Left ventricle myocardium superior (tissue), 1 donor: ENCODE data around the gene LEKR1. TPM values are rescaled to one million over a fixed set of nuclear protein-coding genes. Genes with fewer than 3 reads are reported as not detected.
"Not testable (repeated sequence)": the region's sequence is repeated elsewhere in the genome, so short reads cannot be mapped to it uniquely, and the experiment has no call there.

Experiments used
- ATAC-seq: fragments of 200-7000 bp; cut with Tn5 transposase; one replicate; pipeline ENCODE4 v1.9.1; 2020; ENCODE audit warnings: mild to moderate bottlenecking, moderate library complexity
- DNase-seq: peaks from one replicate; pipeline ENCODE4 v3.0.0-alpha.2; 2020
- intact Hi-C: fragments of 100-400 bp; cut with micrococcal nuclease; formaldehyde crosslinking; loops from one replicate; pipeline ENCODE4 v1.11.0; 2022
- total RNA-seq: library from RNA; stranded (reverse); fragmentation: NEBNext Ultra II Directional; extraction: Animal tissue kit (Norgen Biotek cat#: 25700); gene quantifications from one replicate; pipeline ENCODE4 v1.2.1, GENCODE V29; 2021
- donor health status: DM: no; HTN: yes; CAD: no; lungs with severe emphysema.

Gene LEKR1
- total RNA-seq, 1 donor from 2014 or later, result 0.62 TPM

DNA sequence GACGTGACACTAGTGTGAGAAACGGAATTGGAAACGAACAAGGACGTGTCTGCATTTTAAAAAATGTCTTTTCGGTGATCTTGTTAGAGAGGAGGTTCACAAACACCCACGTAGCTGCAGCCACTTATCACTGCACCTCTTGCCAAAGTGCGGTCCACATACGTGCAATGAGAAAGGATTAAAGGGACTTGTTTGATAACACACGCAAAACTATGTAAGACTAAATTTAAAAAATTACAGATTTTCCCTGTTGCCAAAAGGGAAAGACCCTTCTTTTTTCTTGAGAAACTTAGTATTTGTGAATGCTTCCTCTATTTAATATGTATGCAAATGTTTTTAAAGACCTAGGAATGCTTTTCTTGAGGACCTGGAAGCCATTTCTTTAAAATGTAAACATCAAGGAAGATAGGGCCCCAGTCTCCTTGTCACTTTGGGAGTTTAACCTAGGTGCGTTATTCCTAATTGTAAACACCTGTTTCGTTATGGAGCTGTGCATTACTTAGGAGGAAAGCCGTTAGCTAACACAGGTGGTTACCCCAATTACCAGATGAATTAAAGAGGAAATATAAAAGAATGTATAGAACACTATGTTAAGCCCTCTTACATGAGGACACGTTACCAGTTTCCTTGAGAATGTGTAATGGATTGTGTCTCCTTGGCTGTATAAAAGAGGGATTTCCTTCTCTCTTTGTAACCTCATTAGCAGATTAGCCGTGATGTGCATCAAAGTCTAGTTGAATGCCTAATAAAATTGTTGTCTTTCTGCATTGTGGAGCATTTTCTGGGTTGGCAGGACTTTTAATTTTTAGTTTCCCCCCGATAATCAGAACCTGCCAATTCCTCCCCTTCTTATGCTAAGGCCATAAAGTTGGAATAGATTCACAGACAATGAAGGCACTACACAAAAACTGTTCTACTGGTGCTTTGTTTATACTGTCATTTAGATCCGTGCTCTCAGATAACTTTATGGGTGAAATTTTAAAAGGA, 1.0 kb downstream of the LEKR1 start:
- no peak for DNase-seq
- no peak for ATAC-seq
- intact Hi-C loops, result loop anchor here (10.0 kb wide), 1 partner anchor 272 kb away; the partner anchor contains the start of gene SSR3

DNA sequence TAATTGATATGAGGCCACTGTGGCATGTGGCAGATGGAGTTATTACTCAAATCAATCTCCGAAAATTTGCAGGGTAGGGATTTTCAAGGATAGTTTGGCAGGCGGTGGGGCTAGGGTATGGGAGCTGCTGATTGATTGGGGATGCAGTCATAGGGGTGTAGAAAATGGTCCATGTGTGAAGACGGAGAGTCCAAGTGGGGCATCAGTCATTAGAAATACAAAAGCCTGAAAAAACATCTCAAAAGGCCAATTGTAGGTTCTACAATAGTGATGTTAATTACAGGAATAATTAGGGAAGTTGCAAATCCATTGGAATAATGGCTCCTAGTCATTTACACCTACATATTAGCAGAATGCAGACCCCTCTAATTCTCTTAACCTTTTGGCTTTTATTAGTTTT, 4.9 kb downstream of the LEKR1 start:
- ATAC-seq (no peak), DNase-seq (no peak)
- intact Hi-C loops, result no loop called here

DNA sequence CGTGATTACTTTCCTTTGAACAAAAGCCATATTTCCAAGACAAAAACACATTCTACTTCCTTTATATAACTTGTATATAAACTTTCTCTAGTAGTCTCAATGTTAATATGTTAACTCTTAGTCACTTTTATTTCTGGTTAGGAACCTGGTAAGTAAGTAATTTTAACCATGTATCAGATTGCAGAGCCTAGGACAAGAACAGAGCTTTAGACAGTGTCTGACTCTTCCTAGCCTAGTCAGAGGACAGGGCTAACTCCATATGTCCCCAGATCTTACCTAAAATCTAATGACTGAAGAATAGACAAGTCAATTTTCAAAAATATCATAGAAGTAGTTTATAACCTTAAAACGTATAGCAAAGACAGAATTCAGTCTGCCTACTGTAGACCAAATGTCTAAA, 8.3 kb downstream of the LEKR1 start:
- DNase-seq (no peak), ATAC-seq (no peak)
- intact Hi-C loops, result no loop called here

- DNase-seq, result no peak
- no peak for ATAC-seq
- intact Hi-C loops, result no loop called here
Measured at GRCh38 chr3:156834962-156835535, 8.9 kb downstream of the LEKR1 start.

GRCh38 chr3:156836701-156837100, 10.5 kb downstream of the LEKR1 start:
- intact Hi-C loops, result no loop called here

DNA sequence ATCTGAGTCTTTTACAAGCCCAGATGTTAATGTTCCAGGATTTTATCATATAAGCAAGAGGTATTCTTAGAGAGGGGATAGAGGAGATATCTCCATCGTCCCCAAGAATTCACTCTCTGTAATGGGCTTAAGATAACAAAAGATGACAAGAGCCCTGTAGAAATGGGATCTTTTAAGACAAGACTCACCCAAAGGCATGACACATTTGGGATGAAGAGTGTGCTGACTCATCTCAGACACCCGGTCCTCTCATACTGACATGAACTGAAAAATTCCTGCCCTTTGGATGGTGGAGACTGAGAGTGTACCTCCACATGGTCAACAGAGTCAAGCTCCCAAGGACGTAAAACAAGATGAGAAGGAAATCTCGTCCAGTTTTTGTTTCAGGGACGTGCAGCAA, 11.0 kb downstream of the LEKR1 start:
- no peak for ATAC-seq
- DNase-seq, result no peak
- intact Hi-C loops, result no loop called here

More at GRCh38 chr3:156836701-156837100, 10.5 kb downstream of the LEKR1 start:
- DNase-seq (no peak), ATAC-seq (no peak)

- DNase-seq (no peak), ATAC-seq (no peak)
- intact Hi-C loops, result no loop called here
Measured at GRCh38 chr3:156838035-156838434, 11.9 kb downstream of the LEKR1 start.

GRCh38 chr3:156840826-156841689, 14.9 kb downstream of the LEKR1 start:
- ATAC-seq, result no peak
- intact Hi-C loops, result no loop called here
- DNase-seq, result no peak

GRCh38 chr3:156843071-156843808, 17.1 kb downstream of the LEKR1 start:
- no peak for DNase-seq
- ATAC-seq, result no peak

DNA sequence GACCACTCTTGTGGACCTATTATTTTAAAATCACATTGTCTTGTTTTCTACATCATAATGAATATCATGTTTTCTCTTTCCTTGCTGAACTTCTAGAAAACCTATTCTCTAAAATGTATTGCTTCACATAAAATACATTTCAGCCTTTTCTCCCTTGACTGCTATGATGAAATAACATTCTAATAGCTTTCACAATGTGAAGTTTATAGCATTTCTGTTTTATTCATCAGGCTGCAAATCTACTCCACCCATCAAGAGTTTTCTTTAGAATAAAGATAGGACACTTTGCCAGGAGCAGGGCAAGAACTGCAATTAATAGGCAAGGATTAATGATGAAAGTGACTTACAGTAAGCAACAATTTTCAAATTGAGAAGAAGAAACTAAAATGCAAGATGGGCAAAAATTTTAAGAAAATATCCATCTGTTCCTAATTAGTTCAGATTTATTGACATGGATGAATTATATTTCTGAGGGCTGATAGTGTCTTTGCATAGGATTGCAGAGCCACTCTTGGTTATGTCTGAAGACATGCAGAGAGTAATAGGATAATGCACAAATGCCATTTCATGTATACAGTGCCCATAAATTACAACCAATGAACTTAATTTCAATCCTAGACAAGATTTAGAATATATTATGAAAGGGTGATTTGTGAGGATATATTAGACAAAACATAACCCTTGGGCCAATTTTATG, 21.7 kb downstream of the LEKR1 start:
- intact Hi-C loops, result no loop called here
- ATAC-seq, result no peak
- DNase-seq, result no peak

More at GRCh38 chr3:156843071-156843808, 17.1 kb downstream of the LEKR1 start:
- intact Hi-C loops, result no loop called here

GRCh38 chr3:156859578-156859977, 33.4 kb downstream of the LEKR1 start:
- DNase-seq (no peak), ATAC-seq (peak; percentile 30)
- intact Hi-C loops, result no loop called here

DNA sequence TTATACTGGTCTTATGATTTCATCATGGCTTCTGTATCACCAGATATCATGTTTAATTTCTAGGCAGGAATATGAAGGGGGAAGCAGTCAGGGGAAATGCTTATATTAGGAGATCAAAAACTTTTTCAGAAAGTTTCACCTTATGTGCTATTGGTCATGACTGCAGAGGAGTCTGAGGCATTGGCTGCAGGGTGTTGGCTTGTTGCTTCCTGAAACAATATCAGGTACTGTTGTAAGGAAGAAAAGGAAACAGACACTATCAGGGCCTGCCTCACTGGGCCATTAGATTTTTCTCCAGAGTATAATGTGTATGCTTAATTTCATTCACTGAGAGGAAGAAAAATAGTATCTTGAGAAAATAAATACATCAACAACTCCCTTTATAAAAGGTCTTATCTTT, 34.7 kb downstream of the LEKR1 start:
- intact Hi-C loops, result no loop called here
- no peak for DNase-seq
- ATAC-seq, result no peak

GRCh38 chr3:156862338-156862737, 36.2 kb downstream of the LEKR1 start:
- intact Hi-C loops, result no loop called here
- ATAC-seq (no peak), DNase-seq (no peak)

DNA sequence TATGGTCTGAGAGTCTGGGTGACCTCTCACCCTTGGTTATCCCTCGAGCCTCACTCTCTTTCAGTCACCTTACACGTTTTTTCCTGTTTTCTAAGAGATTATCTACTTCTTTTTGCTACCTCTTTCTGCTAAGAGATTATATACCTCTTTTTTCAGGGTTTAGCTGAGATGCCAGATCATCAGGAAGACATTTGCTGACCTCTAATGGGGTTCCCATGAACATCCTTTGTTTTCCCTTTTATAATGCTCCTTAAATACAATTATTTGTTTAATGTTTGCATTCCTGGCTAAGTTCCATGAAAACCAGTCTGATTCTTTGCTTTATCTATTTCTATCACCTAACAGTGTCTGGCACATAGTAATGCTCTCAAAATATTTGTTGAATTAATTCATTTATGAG, 39.6 kb downstream of the LEKR1 start:
- intact Hi-C loops, result no loop called here
- no peak for ATAC-seq
- no peak for DNase-seq

GRCh38 chr3:156867174-156867573, 41.0 kb downstream of the LEKR1 start:
- DNase-seq, result no peak
- no peak for ATAC-seq
- intact Hi-C loops, result no loop called here

- intact Hi-C loops, result no loop called here
- ATAC-seq (no peak), DNase-seq (no peak)
Measured at GRCh38 chr3:156867920-156868319, 41.8 kb downstream of the LEKR1 start.

- no peak for DNase-seq
- ATAC-seq, result no peak
- intact Hi-C loops, result no loop called here
Measured at GRCh38 chr3:156873906-156874305, 47.8 kb downstream of the LEKR1 start.

DNA sequence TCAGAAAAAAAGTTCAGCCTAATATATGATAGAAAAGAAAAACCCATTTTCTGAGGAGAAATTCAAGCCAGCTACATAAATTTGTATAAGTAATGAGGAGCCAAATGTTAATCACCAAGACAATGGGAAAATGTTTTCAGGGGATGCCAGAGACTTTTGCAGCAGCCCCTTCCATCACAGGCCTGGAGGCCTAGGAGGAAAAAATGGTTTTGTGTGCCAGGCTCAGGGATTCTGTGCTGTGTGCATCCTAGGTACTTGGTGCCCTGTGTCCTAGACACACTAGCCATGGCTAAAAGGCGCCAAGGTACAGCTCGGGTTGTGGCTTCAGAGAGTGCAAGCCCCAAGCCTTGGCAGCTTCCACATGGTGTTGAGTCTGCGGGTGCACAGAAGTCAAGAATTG, 53.3 kb downstream of the LEKR1 start:
- ATAC-seq, DNase-seq, intact Hi-C loops: not testable (repeated sequence)
